ENCODE measurements around the gene SH3PXD2A. TPM values are rescaled to one million over a fixed set of nuclear protein-coding genes. Genes with fewer than 3 reads are reported as not detected.

Gene SH3PXD2A
- total RNA-seq, 1 experiment from 2014 or later = 4.5 TPM

DNA sequence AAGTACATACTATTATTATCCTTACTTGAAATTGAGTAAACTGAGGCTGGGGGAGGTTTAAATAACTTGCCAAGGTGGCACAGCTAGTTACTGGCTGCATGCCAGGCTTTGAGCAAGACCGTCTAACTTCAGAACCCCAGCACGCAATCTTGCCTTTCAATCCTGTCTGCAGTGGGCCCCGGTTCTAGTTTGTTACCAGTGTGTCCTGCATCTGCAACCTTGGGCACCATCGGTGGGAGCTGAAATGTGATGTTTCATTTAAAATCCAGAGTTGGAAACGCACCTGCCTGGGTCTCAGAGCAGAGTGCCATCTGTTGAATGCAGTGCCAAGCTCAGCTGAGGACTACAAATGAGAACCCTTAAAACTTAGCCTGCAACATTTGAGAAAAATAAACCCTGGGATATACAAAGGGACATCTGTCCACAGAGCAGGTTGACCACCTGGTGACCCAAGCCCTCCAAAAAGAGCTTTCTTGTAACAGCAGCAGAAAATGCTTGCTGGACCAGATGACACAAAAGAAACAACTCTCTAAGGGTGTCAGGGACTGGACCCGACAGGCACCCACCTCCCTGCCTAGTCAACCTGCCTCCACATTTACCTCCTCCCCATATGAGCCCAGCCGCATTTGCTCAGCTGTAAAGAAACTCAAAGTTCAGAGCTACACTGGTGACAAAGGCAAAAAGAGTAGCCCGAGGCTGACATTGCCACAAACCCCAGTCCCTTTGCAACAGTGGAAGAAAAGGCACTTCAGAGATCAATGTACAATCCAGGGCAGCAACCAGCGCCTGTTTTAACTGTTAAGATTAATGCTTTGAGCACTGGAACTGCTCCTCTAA lies 1.7 kb downstream of the SH3PXD2A start:
- no CpG with 5 or more reads among the region's 9 CpGs for WGBS (ENCODE audit: extremely low coverage, insufficient read length, low lambda C conversion rate)
- no peak for DNase-seq
- no peak overlapping the region for H3K14ac ChIP-seq (ENCODE audit: insufficient read depth, low read length)
- H3K27me3 ChIP-seq (ENCODE audit: insufficient read depth, low read length) = peaks cover 2% of the 10 kb centered on the region; the same call in 1 of the 2 replicates
- no peak overlapping the region for H3K27ac ChIP-seq (ENCODE audit: insufficient read length, low read depth, low read length)
- no peak overlapping the region for H4K91ac ChIP-seq (ENCODE audit: insufficient read length, low read depth, low read length)
- H3K79me1 ChIP-seq (ENCODE audit: insufficient read depth, low read depth, low read length, poor library complexity, severe bottlenecking) = no peaks in the 10 kb centered on the region
- H3K4ac ChIP-seq (ENCODE audit: low read depth, low read length) = no peak overlapping the region
- H3K9me3 ChIP-seq (ENCODE audit: control insufficient read depth, low read depth, low read length) = no peaks in the 10 kb centered on the region
- H2AK5ac ChIP-seq (ENCODE audit: insufficient read length, low read length) = no peak overlapping the region
- no peak overlapping the region for H3K23ac ChIP-seq (ENCODE audit: insufficient read length, low read depth, low read length)
- peaks cover 23 to 31% of the 10 kb centered on the region in 2 experiments for H3K4me1 Mint-ChIP-seq
- no peak overlapping the region for H2BK12ac ChIP-seq (ENCODE audit: insufficient read length, low read depth, low read length)
- H3K9me3 Mint-ChIP-seq = no peaks in the 10 kb centered on the region; a peak in 2 of 5 replicates
- no peak overlapping the region for H2BK20ac ChIP-seq (ENCODE audit: low read depth, low read length, poor library complexity, severe bottlenecking)
- H4K8ac ChIP-seq (replicated peaks; ENCODE audit: insufficient read length, low read depth, low read length) = no peak overlapping the region
- no peak overlapping the region for H3K27ac Mint-ChIP-seq
- H3K36me3 Mint-ChIP-seq (ENCODE audit: insufficient read depth in 1 of 3, low read depth in 3 of 3) = no peaks in the 10 kb centered on the region; a peak in 1 of 7 replicates
- no peaks in the 10 kb centered on the region for H3K79me2 ChIP-seq (ENCODE audit: insufficient read depth, low read length)
- no peak overlapping the region for H3K18ac ChIP-seq (ENCODE audit: insufficient read length, low read depth, low read length)
- H4K20me1 ChIP-seq (ENCODE audit: control insufficient read depth, insufficient read depth, insufficient read length) = no peaks in the 10 kb centered on the region
- no peak overlapping the region for H3T11ph ChIP-seq (ENCODE audit: low read length)
- no peak overlapping the region for H3K9ac ChIP-seq (ENCODE audit: extremely low read depth, insufficient read length, low read length)
- no peak overlapping the region for H2BK120ac ChIP-seq (ENCODE audit: low read depth, low read length, poor library complexity, severe bottlenecking)
- H3K4me2 ChIP-seq (ENCODE audit: insufficient read depth, insufficient read length, low read length) = peak overlapping the region; percentile 66
- no peak overlapping the region for H4K5ac ChIP-seq (ENCODE audit: insufficient read length, low read depth, low read length)
- H2BK5ac ChIP-seq (ENCODE audit: insufficient read length, low read length) = no peak overlapping the region
- H3K4me1 ChIP-seq (ENCODE audit: insufficient read depth, low read length) = no peaks in the 10 kb centered on the region
- H3K4me3 Mint-ChIP-seq = peak overlapping the region; percentile 73 to 91
- no peak overlapping the region for H3K56ac ChIP-seq (ENCODE audit: insufficient read length, low read depth, low read length)
- TF ChIP-seq, protein P1, sequence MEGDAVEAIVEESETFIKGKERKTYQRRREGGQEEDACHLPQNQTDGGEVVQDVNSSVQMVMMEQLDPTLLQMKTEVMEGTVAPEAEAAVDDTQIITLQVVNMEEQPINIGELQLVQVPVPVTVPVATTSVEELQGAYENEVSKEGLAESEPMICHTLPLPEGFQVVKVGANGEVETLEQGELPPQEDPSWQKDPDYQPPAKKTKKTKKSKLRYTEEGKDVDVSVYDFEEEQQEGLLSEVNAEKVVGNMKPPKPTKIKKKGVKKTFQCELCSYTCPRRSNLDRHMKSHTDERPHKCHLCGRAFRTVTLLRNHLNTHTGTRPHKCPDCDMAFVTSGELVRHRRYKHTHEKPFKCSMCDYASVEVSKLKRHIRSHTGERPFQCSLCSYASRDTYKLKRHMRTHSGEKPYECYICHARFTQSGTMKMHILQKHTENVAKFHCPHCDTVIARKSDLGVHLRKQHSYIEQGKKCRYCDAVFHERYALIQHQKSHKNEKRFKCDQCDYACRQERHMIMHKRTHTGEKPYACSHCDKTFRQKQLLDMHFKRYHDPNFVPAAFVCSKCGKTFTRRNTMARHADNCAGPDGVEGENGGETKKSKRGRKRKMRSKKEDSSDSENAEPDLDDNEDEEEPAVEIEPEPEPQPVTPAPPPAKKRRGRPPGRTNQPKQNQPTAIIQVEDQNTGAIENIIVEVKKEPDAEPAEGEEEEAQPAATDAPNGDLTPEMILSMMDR (conservative IDR thresholded peaks at IDR 0.05) = no peak
- peaks cover 52% of the 10 kb centered on the region for H3K27me3 Mint-ChIP-seq (ENCODE audit: low read depth)
- peaks cover 16% of the 10 kb centered on the region for H3K23me2 ChIP-seq (ENCODE audit: insufficient read length, low read depth, low read length, poor library complexity, severe bottlenecking)
- no peak overlapping the region for H2AFZ ChIP-seq (ENCODE audit: low read length)
- no peak overlapping the region for H2BK15ac ChIP-seq (ENCODE audit: low read depth, low read length)

All from H9 (cell line).